Mucosa of rectum (tissue), 2 donors: ENCODE results near the gene FAM20B.

Experiments
- H3K27ac ChIP-seq, 2 donors: one replicate each; pipeline ENCODE4 v1.7.0; 2013; ENCODE audit warnings: inconsistent platforms in 2 of 2, low read depth in 2 of 2, low read length in 2 of 2
- H3K27me3 ChIP-seq, 2 donors: one replicate each; pipeline ENCODE4 v1.7.0; 2013; ENCODE audit warnings: low read length in 2 of 2; ENCODE audit not compliant: control insufficient read depth in 2 of 2, insufficient read depth in 2 of 2
- H3K36me3 ChIP-seq, 2 donors: one replicate each; pipeline ENCODE4 v1.7.0; 2013; ENCODE audit warnings: low read length in 2 of 2; ENCODE audit not compliant: control insufficient read depth in 2 of 2, insufficient read depth in 2 of 2
- H3K4me1 ChIP-seq, 2 donors: one replicate each; pipeline ENCODE4 v1.7.0; 2013; ENCODE audit warnings: low read length in 2 of 2, mild to moderate bottlenecking in 1 of 2; ENCODE audit not compliant: control insufficient read depth in 2 of 2, insufficient read depth in 2 of 2
- H3K4me3 ChIP-seq, 2 donors: one replicate each; pipeline ENCODE4 v1.7.0; 2013; ENCODE audit warnings: low read length in 2 of 2
- H3K9ac ChIP-seq, 2 donors: one replicate each; pipeline ENCODE4 v1.7.0; 2013; ENCODE audit warnings: low read length in 2 of 2, low read depth in 1 of 2, mild to moderate bottlenecking in 1 of 2
- H3K9me3 ChIP-seq, 2 donors: one replicate each; pipeline ENCODE4 v1.7.0; 2013; ENCODE audit warnings: low read length in 2 of 2; ENCODE audit not compliant: control insufficient read depth in 2 of 2
- donor health status: healthy.
- donor health status: Normal muscosa, but diverticular disease.

FAM20B gene

GRCh38 chr1:179077396-179077795 is 51.7 kb downstream of the FAM20B start:
- no peaks in the 10 kb centered on the region for H3K27me3 ChIP-seq
- peaks cover 3 to 13% of the 10 kb centered on the region in 2 donors for H3K36me3 ChIP-seq
- no peaks in the 10 kb centered on the region for H3K9me3 ChIP-seq
- H3K27ac ChIP-seq, result no peak overlapping the region
- H3K4me1 ChIP-seq, result peaks cover 10 to 11% of the 10 kb centered on the region in 2 donors
- no peak overlapping the region for H3K4me3 ChIP-seq
- H3K9ac ChIP-seq, result no peak overlapping the region

DNA sequence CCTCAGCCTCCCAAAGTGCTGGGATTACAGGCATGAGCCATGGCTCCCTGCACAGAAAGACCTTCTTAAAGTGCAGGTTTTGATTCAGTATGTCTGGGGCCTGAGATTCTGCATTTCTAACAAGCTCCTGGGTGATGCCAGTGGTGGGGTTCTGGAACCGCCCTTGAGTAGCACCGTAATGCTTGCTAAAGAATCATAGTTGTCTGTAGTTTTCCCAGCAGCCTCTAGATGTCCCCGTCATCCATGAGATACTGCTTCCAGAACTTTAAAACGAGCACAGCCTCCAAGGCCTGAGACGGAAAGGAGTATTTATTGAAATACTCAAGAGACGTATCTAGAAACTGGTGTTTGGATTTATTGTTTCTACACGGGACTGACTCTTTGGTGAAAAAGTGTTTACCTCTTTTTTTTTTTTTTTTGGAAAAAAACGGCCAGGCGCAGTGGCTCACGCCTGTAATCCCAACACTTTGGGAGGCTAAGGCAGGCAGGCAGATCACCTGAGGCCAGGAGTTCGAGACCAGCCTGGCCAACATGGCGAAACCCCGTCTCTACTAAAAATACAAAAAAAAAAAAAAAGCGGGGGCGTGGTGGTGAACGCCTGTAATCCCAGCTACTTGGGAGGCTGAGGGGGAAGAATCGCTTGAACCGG is 53.5 kb downstream of the FAM20B start:
- Histone ChIP-seq H3K36me3 (peaks cover 0 to 3% of the 10 kb centered on the region in 2 donors), H3K27ac (no peak overlapping the region), H3K9me3 (no peaks in the 10 kb centered on the region), H3K9ac (no peak overlapping the region), H3K4me1 (peaks cover 16 to 23% of the 10 kb centered on the region in 2 donors), H3K27me3 (no peaks in the 10 kb centered on the region), H3K4me3 (no peak overlapping the region)

GRCh38 chr1:179080866-179081686 is 55.4 kb downstream of the FAM20B start:
- Histone ChIP-seq H3K4me3 (peak overlapping the region; percentile 77 to 89), H3K27ac (peak overlapping the region; percentile 77 to 91), H3K27me3 (no peaks in the 10 kb centered on the region), H3K9ac (peak overlapping the region; percentile 85 to 90), H3K4me1 (peaks cover 16 to 23% of the 10 kb centered on the region in 2 donors), H3K9me3 (no peaks in the 10 kb centered on the region), H3K36me3 (peaks cover 6 to 12% of the 10 kb centered on the region in 2 donors)

DNA sequence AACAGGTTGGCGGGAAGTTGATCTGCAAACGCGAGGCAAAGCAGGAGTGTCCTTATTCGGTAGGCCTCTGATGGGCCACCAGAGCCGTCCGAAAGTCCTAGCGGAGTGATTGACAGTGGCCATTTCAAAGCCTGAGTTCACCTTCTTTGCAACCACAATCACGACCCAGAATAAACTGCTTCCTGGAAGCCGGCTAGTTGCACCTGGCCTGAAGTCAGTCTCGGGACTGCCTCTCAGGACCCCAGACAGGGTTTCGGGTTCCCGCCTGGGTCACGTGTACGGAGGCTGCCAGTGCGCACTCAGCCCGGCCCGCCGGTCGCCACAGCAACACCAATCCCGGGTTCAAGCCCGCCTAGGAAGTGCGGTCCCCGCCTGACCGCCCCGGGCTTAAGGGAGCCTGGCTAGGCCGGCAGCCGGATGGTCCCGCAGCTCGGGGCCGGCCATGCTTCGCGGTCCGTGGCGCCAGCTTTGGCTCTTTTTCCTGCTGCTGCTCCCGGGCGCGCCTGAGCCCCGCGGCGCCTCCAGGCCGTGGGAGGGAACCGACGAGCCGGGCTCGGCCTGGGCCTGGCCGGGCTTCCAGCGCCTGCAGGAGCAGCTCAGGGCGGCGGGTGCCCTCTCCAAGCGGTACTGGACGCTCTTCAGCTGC is 56.1 kb downstream of the FAM20B start, which contains the start of gene TOR3A:
Gene TOR3A (plus strand): TSS at position 384 of the 646 bp plus-strand sequence. CDS start 59 bp downstream, at position 443.
- Histone ChIP-seq H3K9ac (peak within 1 kb of the TSS; percentile 85 to 90), H3K27me3 (no peaks in the 10 kb centered on the region), H3K27ac (peak within 1 kb of the TSS; percentile 77 to 91), H3K4me1 (peaks cover 16 to 23% of the 10 kb centered on the region in 2 donors), H3K9me3 (no peaks in the 10 kb centered on the region), H3K36me3 (peaks cover 6 to 13% of the 10 kb centered on the region in 2 donors), H3K4me3 (peak within 1 kb of the TSS; percentile 77 to 89)

GRCh38 chr1:179082333-179082998 is 56.8 kb downstream of the FAM20B start:
- H3K36me3 ChIP-seq, result peaks cover 6 to 13% of the 10 kb centered on the region in 2 donors
- H3K4me1 ChIP-seq, result peaks cover 16 to 27% of the 10 kb centered on the region in 2 donors
- no peaks in the 10 kb centered on the region for H3K27me3 ChIP-seq
- no peaks in the 10 kb centered on the region for H3K9me3 ChIP-seq
- H3K27ac ChIP-seq, result peak overlapping the region; percentile 77 to 91
- peak overlapping the region; percentile 77 to 89 for H3K4me3 ChIP-seq
- H3K9ac ChIP-seq, result peak overlapping the region; percentile 85 to 90

GRCh38 chr1:179082999-179083335 is 57.3 kb downstream of the FAM20B start:
- peaks cover 16 to 27% of the 10 kb centered on the region in 2 donors for H3K4me1 ChIP-seq
- peak overlapping the region in 1 of 2 donors; percentile 91 for H3K27ac ChIP-seq
- no peaks in the 10 kb centered on the region for H3K27me3 ChIP-seq
- H3K9me3 ChIP-seq, result no peaks in the 10 kb centered on the region
- peak overlapping the region; percentile 52 to 85 for H3K9ac ChIP-seq
- H3K4me3 ChIP-seq, result peak overlapping the region; percentile 77 to 89
- peaks cover 6 to 16% of the 10 kb centered on the region in 2 donors for H3K36me3 ChIP-seq

- H3K4me1 ChIP-seq, result peaks cover 16 to 27% of the 10 kb centered on the region in 2 donors
- H3K36me3 ChIP-seq, result peaks cover 9 to 19% of the 10 kb centered on the region in 2 donors
- H3K9ac ChIP-seq, result no peak overlapping the region
- H3K9me3 ChIP-seq, result no peaks in the 10 kb centered on the region
- no peaks in the 10 kb centered on the region for H3K27me3 ChIP-seq
- peak overlapping the region in 1 of 2 donors; percentile 9 for H3K27ac ChIP-seq
- peak overlapping the region in 1 of 2 donors; percentile 31 for H3K4me3 ChIP-seq
Measured at GRCh38 chr1:179083533-179083932, 57.8 kb downstream of the FAM20B start.

- Histone ChIP-seq H3K4me1 (peaks cover 4 to 15% of the 10 kb centered on the region in 2 donors), H3K4me3 (no peak overlapping the region), H3K9ac (no peak overlapping the region), H3K27ac (no peak overlapping the region), H3K9me3 (no peaks in the 10 kb centered on the region), H3K36me3 (peaks cover 27 to 47% of the 10 kb centered on the region in 2 donors), H3K27me3 (no peaks in the 10 kb centered on the region)
Measured at GRCh38 chr1:179087665-179088064, 62.0 kb downstream of the FAM20B start.

DNA sequence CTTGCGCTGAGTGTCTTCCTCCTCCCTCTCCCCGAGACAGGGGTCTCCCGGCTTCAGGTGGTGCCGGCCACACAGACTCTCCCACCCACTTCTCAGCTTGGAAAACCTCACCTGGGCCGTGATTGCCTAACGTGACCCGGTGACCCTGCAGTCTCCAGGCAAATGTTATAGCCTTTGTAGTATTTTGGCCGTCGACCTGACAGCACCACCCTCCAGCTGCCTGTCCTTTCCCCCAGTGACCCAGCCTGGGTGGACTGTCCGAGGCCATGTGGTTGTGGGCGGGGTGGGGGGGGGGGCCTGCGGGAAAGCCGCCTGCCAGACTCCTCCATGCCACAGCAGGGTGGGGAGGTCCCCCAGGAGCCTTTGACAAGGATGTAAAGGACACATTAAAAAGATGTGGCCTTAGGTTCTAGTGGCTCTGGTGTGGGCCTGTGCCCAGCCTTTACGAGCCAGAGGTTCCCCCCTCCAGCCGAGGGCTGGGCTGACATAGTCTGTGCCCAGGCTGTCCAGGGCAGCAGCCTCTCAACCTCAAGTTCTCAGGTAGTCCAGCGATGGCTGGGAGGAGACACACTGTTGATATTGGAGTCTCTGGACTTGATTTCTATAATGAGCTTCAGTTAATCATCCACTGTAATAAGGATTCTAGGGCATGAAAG is 64.3 kb downstream of the FAM20B start:
- Histone ChIP-seq H3K27ac (no peak overlapping the region), H3K27me3 (no peaks in the 10 kb centered on the region), H3K4me1 (peaks cover 0 to 4% of the 10 kb centered on the region in 2 donors), H3K9me3 (no peaks in the 10 kb centered on the region), H3K4me3 (no peak overlapping the region), H3K36me3 (peaks cover 45 to 63% of the 10 kb centered on the region in 2 donors), H3K9ac (no peak overlapping the region)
